Measurements from ENCODE around the gene GNB1.
A peak's percentile ranks its signal among the peaks of the same experiment; 100 is the strongest.
"Not testable (repeated sequence)": the region's sequence is repeated elsewhere in the genome, so short reads cannot be mapped to it uniquely, and the experiment has no call there.

Gene GNB1

GRCh38 chr1:1889090-1889750 is 1.7 kb downstream of the GNB1 start:
- H3K9me2 ChIP-seq (ENCODE audit: low read depth, low read length): no peaks in the 10 kb centered on the region
- peaks cover 32% of the 10 kb centered on the region for H3K36me3 ChIP-seq (ENCODE audit: insufficient read depth, low read length)
- H3K9me3 ChIP-seq (ENCODE audit: low read length): no peaks in the 10 kb centered on the region
- H3K9ac ChIP-seq (ENCODE audit: low read length): peak overlapping the region; percentile 96
- peaks cover 6% of the 10 kb centered on the region; the same call in 1 of the 2 replicates for H4K20me1 ChIP-seq (ENCODE audit: insufficient read depth, low read length)
- TF ChIP-seq EZH2 (IDR thresholded peaks at IDR 0.05; ENCODE audit: borderline replicate concordance, low read length) (no peak), CTCF (IDR thresholded peaks at IDR 0.05; ENCODE audit: low read length) (no peak)
- peak overlapping the region; percentile 80 for H3K4me3 ChIP-seq (ENCODE audit: low read depth, low read length, poor library complexity, severe bottlenecking)
- no peaks in the 10 kb centered on the region for H3F3A ChIP-seq (ENCODE audit: insufficient read depth, low read length)
- peak overlapping the region; percentile 59 for H3K27ac ChIP-seq (ENCODE audit: low read depth, low read length, poor library complexity, severe bottlenecking)
- H3K79me2 ChIP-seq (ENCODE audit: insufficient read depth, low read length): peaks cover 60% of the 10 kb centered on the region
- no peaks in the 10 kb centered on the region for H3K27me3 ChIP-seq (ENCODE audit: insufficient read depth, low read length)
- peaks cover 68% of the 10 kb centered on the region for H3K4me1 ChIP-seq (ENCODE audit: insufficient read depth, low read length, severe bottlenecking)
- H2AFZ ChIP-seq (ENCODE audit: low read length): no peak overlapping the region
- peak overlapping the region; percentile 82 for H3K4me2 ChIP-seq (ENCODE audit: low read length)

GRCh38 chr1:1883890-1884289 is 7.0 kb downstream of the GNB1 start:
- peak overlapping the region; percentile 31 for H3K27ac ChIP-seq (ENCODE audit: low read depth, low read length, poor library complexity, severe bottlenecking)
- not testable (repeated sequence) for H3K4me3 ChIP-seq (ENCODE audit: low read depth, low read length, poor library complexity, severe bottlenecking); H3K9me2 ChIP-seq (ENCODE audit: low read depth, low read length); H3K27me3 ChIP-seq (ENCODE audit: insufficient read depth, low read length); H3K4me2 ChIP-seq (ENCODE audit: low read length); H3K9me3 ChIP-seq (ENCODE audit: low read length); H4K20me1 ChIP-seq (ENCODE audit: insufficient read depth, low read length); H3K9ac ChIP-seq (ENCODE audit: low read length); H3F3A ChIP-seq (ENCODE audit: insufficient read depth, low read length); H2AFZ ChIP-seq (ENCODE audit: low read length)
- H3K4me1 ChIP-seq (ENCODE audit: insufficient read depth, low read length, severe bottlenecking): peaks cover 74% of the 10 kb centered on the region
- H3K36me3 ChIP-seq (ENCODE audit: insufficient read depth, low read length): peaks cover 36% of the 10 kb centered on the region
- peaks cover 100% of the 10 kb centered on the region for H3K79me2 ChIP-seq (ENCODE audit: insufficient read depth, low read length)

GRCh38 chr1:1883092-1883873 is 7.6 kb downstream of the GNB1 start:
- Histone ChIP-seq H3K4me2 (ENCODE audit: low read length) (peak overlapping the region; percentile 2; the same call in 1 of the 2 replicates), H3K9ac (ENCODE audit: low read length) (peak overlapping the region; percentile 15; the same call in 1 of the 2 replicates), H3K36me3 (ENCODE audit: insufficient read depth, low read length) (peaks cover 39% of the 10 kb centered on the region), H3K4me1 (ENCODE audit: insufficient read depth, low read length, severe bottlenecking) (peaks cover 71% of the 10 kb centered on the region), H3K27me3 (ENCODE audit: insufficient read depth, low read length) (no peaks in the 10 kb centered on the region), H3K9me3 (ENCODE audit: low read length) (no peaks in the 10 kb centered on the region), H2AFZ (ENCODE audit: low read length) (no peak overlapping the region), H3F3A (ENCODE audit: insufficient read depth, low read length) (no peaks in the 10 kb centered on the region), H4K20me1 (ENCODE audit: insufficient read depth, low read length) (no peaks in the 10 kb centered on the region), H3K9me2 (ENCODE audit: low read depth, low read length) (no peaks in the 10 kb centered on the region), H3K27ac (ENCODE audit: low read depth, low read length, poor library complexity, severe bottlenecking) (peak overlapping the region; percentile 31), H3K79me2 (ENCODE audit: insufficient read depth, low read length) (peaks cover 100% of the 10 kb centered on the region), H3K4me3 (ENCODE audit: low read depth, low read length, poor library complexity, severe bottlenecking) (no peak overlapping the region)
- TF ChIP-seq EZH2 (IDR thresholded peaks at IDR 0.05; ENCODE audit: borderline replicate concordance, low read length) (no peak), CTCF (IDR thresholded peaks at IDR 0.05; ENCODE audit: low read length) (no peak)
